Subcutaneous adipose tissue (tissue), 4 donors: ENCODE results near the gene DCUN1D3. TPM values are rescaled to one million over a fixed set of nuclear protein-coding genes. Genes with fewer than 3 reads are reported as not detected.

Experiments
- CTCF ChIP-seq: fragments of 450-650 bp; IDR thresholded peaks from one replicate; pipeline ENCODE4 v1.5.1; 2016; ENCODE audit warnings: low read depth, mild to moderate bottlenecking, control low read depth, antibody characterized with exemption, moderate library complexity
- total RNA-seq, 4 donors: library from RNA; depleted of rRNA; stranded (reverse); fragments of >200 nt; gene quantifications; one replicate each; pipeline ENCODE4 v1.1.0, GENCODE V29; 2016

Gene DCUN1D3
- total RNA-seq, 4 donors from 2014 or later: 34.8 to 68.6 (median 43.8) TPM

GRCh38 chr16:20881503-20881878 is 18.7 kb downstream of the DCUN1D3 start:
- no peak for TF ChIP-seq CTCF

- TF ChIP-seq CTCF: no peak
These were observed 19.2 kb downstream of the DCUN1D3 start for GRCh38 chr16:20880867-20881502.

GRCh38 chr16:20879175-20880040 is 20.8 kb downstream of the DCUN1D3 start:
- no peak for TF ChIP-seq CTCF

GRCh38 chr16:20878682-20879147 is 21.4 kb downstream of the DCUN1D3 start:
- no peak for TF ChIP-seq CTCF

- TF ChIP-seq CTCF: no peak
These were observed 24.9 kb downstream of the DCUN1D3 start for GRCh38 chr16:20875355-20875650.

GRCh38 chr16:20874088-20874581 is 26.0 kb downstream of the DCUN1D3 start:
- no peak for TF ChIP-seq CTCF

GRCh38 chr16:20873331-20873730 is 26.8 kb downstream of the DCUN1D3 start:
- TF ChIP-seq CTCF: no peak
